Sigmoid colon (tissue), 3 donors: ENCODE measurements around the gene ADCY3.

Experiments
- CTCF ChIP-seq, 4 experiments: fragments of 450-650 bp in 3 of 4; fragments of 200-600 bp in 1 of 4; IDR thresholded peaks; one replicate each; pipeline ENCODE4 v1.5.1; 2016 to 2019; ENCODE audit warnings: antibody characterized with exemption in 4 of 4, mild to moderate bottlenecking in 3 of 4, moderate library complexity in 2 of 4
- POLR2A ChIP-seq, 2 donors: fragments of 450-650 bp; IDR thresholded peaks; one replicate each; pipeline ENCODE4 v1.6.1; 2016; ENCODE audit warnings: antibody characterized with exemption in 2 of 2, mild to moderate bottlenecking in 2 of 2, moderate library complexity in 2 of 2

GRCh38 chr2:24888177-24888576, 31.9 kb downstream of the ADCY3 start:
- TF ChIP-seq CTCF (IDR thresholded peaks at IDR 0.05) (no peak), POLR2A (IDR thresholded peaks at IDR 0.05) (no peak)
